Neural cell (in vitro differentiated cells): ENCODE data around the gene HLA-C.

ENCODE experiments used
- CTCF ChIP-seq: fragments of 450-650 bp; IDR thresholded peaks from 2 replicates; pipeline ENCODE4 v1.5.1; 2014; ENCODE audit warnings: antibody characterized with exemption, mild to moderate bottlenecking, moderate library complexity; ENCODE audit not compliant: poor library complexity, severe bottlenecking
- EZH2 ChIP-seq: fragments of 200-600, 300-800 bp; shearing (Covaris generic), sonication (generic); IDR thresholded peaks from 2 replicates; pipeline ENCODE4 v1.6.1; 2014; ENCODE audit warnings: antibody characterized with exemption, low read length, borderline replicate concordance, mild to moderate bottlenecking; ENCODE audit not compliant: insufficient read depth, poor library complexity, severe bottlenecking
- POLR2AphosphoS5 ChIP-seq: IDR thresholded peaks from 2 replicates; pipeline ENCODE4 v1.6.1; 2012
- RAD21 ChIP-seq: fragments of 450-650 bp; conservative IDR thresholded peaks from 2 replicates; pipeline ENCODE4 v1.6.1; 2014; ENCODE audit warnings: antibody characterized with exemption, mild to moderate bottlenecking, moderate library complexity

- no peak for TF ChIP-seq CTCF
- TF ChIP-seq EZH2: no peak
- no peak for TF ChIP-seq POLR2AphosphoS5
- TF ChIP-seq RAD21: no peak
These were observed 49.4 kb downstream of the HLA-C start for GRCh38 chr6:31222496-31222895.
